CD4-positive, alpha-beta T cell (primary cell): ENCODE data around the gene MOCS2. TPM values are rescaled to one million over a fixed set of nuclear protein-coding genes. Genes with fewer than 3 reads are reported as not detected.

ENCODE experiments used
- ATAC-seq: fragments of 200-7000 bp; cut with Tn5 transposase; one replicate; pipeline ENCODE4 v1.10.0; 2022; ENCODE audit warnings: mild to moderate bottlenecking; ENCODE audit not compliant: poor library complexity
- CTCF ChIA-PET: fragments of 350-600 bp; sonication (Branson Sonifier 250); formaldehyde crosslinking; loops from one replicate; lab custom pipeline; 2021; ENCODE audit warnings: antibody characterized with exemption, inconsistent platforms; lab: Charles Lee
- POLR2A ChIA-PET: fragments of 350-600 bp; sonication (Branson Sonifier 250); formaldehyde crosslinking; loops from one replicate; lab custom pipeline; 2021; ENCODE audit warnings: antibody characterized with exemption, inconsistent platforms; lab: Charles Lee
- DNase-seq, 14 experiments: peaks; one replicate each; pipeline ENCODE4 v3.0.0-alpha.2; 2013 to 2020; ENCODE audit warnings: mixed read lengths in 2 of 14
- H3K27ac ChIP-seq, 2 donors: one replicate each; pipeline versions ENCODE4 v1.5.1 to v1.7.0; 2013; ENCODE audit warnings: low read length in 2 of 2, low read depth in 1 of 2, mild to moderate bottlenecking in 1 of 2
- H3K27me3 ChIP-seq, 2 experiments: 1 replicate in 1 of 2; 2 replicates in 1 of 2; pipeline versions ENCODE4 v1.6.1 to v1.7.0; 2013; ENCODE audit warnings: low read length in 2 of 2, control low read depth in 1 of 2, mild to moderate bottlenecking in 1 of 2, moderate library complexity in 1 of 2; ENCODE audit not compliant: insufficient read depth in 2 of 2, control insufficient read depth in 1 of 2
- H3K36me3 ChIP-seq: one replicate; pipeline ENCODE4 v1.6.1; 2013; ENCODE audit warnings: low read length, control low read depth; ENCODE audit not compliant: insufficient read depth
- H3K4me1 ChIP-seq: one replicate; pipeline ENCODE4 v1.6.1; 2013; ENCODE audit warnings: low read length, control low read depth; ENCODE audit not compliant: insufficient read depth
- H3K4me3 ChIP-seq: one replicate; pipeline ENCODE4 v1.5.1; 2013; ENCODE audit warnings: mild to moderate bottlenecking, low read length, moderate library complexity
- H3K9me3 ChIP-seq, 2 experiments: 1 replicate in 1 of 2; 2 replicates in 1 of 2; pipeline versions ENCODE4 v1.6.1 to v1.7.0; 2013; ENCODE audit warnings: low read length in 2 of 2, mild to moderate bottlenecking in 2 of 2, control low read depth in 1 of 2, moderate library complexity in 1 of 2; ENCODE audit not compliant: control insufficient read depth in 1 of 2, insufficient read depth in 1 of 2
- H3K27ac Mint-ChIP-seq: one replicate; pipeline ENCODE4 v1.8.0; 2020; ENCODE audit warnings: mixed read lengths
- H3K27me3 Mint-ChIP-seq: one replicate; pipeline ENCODE4 v1.8.0; 2021; ENCODE audit warnings: mixed read lengths
- H3K36me3 Mint-ChIP-seq: one replicate; pipeline ENCODE4 v1.8.0; 2021; ENCODE audit warnings: low read depth, mixed read lengths
- H3K4me1 Mint-ChIP-seq: one replicate; pipeline ENCODE4 v1.8.0; 2021; ENCODE audit warnings: low read depth, mixed read lengths
- H3K4me3 Mint-ChIP-seq: one replicate; pipeline ENCODE4 v1.8.0; 2020; ENCODE audit warnings: mild to moderate bottlenecking, mixed read lengths
- H3K9me3 Mint-ChIP-seq: one replicate; pipeline ENCODE4 v1.8.0; 2020; ENCODE audit warnings: mixed read lengths
- intact Hi-C, 2 experiments: fragments of 100-400 bp; cut with DNase I in 1 of 2; cut with micrococcal nuclease in 1 of 2; formaldehyde crosslinking; loops; one replicate each; pipeline versions ENCODE4 v1.15.1 to v1.9.0; 2023 to 2025; cut with DNase I, micrococcal nuclease
- total RNA-seq, 174 experiments: library from RNA in 2 of 174; stranded (reverse) in 2 of 174; gene quantifications; one replicate each; pipeline ENCODE4 v1.2.3 and lab custom pipeline; 2021 to 2026
- TF ChIP-seq, protein P1 (sequence below): fragments of 200-600 bp; IDR thresholded peaks from one replicate; pipeline ENCODE4 v1.8.0; 2022; ENCODE audit warnings: antibody characterized with exemption, mild to moderate bottlenecking

MOCS2 gene
- total RNA-seq, 2 experiments from 2014 or later, result 19.5 to 20.4 TPM

GRCh38 chr5:53130266-53130665, 20.7 kb upstream of the MOCS2 start:
- Histone ChIP-seq H3K9me3 (no peaks in the 10 kb centered on the region), H3K4me3 (no peak overlapping the region), H3K4me1 (no peaks in the 10 kb centered on the region), H3K27me3 (no peaks in the 10 kb centered on the region), H3K27ac (no peak overlapping the region), H3K36me3 (no peaks in the 10 kb centered on the region)
- Mint-ChIP-seq H3K4me1 (no peaks in the 10 kb centered on the region), H3K9me3 (no peaks in the 10 kb centered on the region), H3K4me3 (no peak overlapping the region), H3K36me3 (no peaks in the 10 kb centered on the region), H3K27me3 (peaks cover 9% of the 10 kb centered on the region), H3K27ac (no peak overlapping the region)
- ATAC-seq (no peak), DNase-seq (no peak)
- TF ChIP-seq, protein P1, sequence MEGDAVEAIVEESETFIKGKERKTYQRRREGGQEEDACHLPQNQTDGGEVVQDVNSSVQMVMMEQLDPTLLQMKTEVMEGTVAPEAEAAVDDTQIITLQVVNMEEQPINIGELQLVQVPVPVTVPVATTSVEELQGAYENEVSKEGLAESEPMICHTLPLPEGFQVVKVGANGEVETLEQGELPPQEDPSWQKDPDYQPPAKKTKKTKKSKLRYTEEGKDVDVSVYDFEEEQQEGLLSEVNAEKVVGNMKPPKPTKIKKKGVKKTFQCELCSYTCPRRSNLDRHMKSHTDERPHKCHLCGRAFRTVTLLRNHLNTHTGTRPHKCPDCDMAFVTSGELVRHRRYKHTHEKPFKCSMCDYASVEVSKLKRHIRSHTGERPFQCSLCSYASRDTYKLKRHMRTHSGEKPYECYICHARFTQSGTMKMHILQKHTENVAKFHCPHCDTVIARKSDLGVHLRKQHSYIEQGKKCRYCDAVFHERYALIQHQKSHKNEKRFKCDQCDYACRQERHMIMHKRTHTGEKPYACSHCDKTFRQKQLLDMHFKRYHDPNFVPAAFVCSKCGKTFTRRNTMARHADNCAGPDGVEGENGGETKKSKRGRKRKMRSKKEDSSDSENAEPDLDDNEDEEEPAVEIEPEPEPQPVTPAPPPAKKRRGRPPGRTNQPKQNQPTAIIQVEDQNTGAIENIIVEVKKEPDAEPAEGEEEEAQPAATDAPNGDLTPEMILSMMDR, result no peak
- POLR2A ChIA-PET, result no interaction called here
- intact Hi-C loops, result no loop called here
- CTCF ChIA-PET, result no interaction called here

DNA sequence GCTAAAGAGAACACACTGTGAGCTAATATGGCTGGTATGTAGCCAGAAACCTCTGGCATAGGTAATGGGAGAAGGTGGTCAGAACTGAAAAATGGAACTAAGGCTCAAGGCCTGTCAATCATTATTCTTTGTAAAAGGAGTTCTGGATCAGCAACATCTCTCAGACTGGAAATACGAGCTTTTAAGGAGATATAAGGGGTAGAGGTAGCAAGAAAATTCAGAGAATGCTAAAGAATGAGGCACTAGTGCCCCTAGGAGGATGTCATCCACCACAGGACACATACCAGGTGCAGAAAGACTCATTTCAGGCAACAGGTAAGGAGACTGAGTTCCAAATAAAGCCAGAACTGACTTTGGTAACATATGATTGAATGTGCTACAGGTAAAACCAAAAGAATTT, 18.9 kb upstream of the MOCS2 start:
- ChIA-PET CTCF (no interaction called here), POLR2A (no interaction called here)
- ATAC-seq (no peak), DNase-seq (no peak)
- no peak overlapping the region for H3K27ac ChIP-seq
- no peaks in the 10 kb centered on the region for H3K4me1 ChIP-seq
- H3K36me3 ChIP-seq, result no peaks in the 10 kb centered on the region
- Mint-ChIP-seq H3K9me3 (no peaks in the 10 kb centered on the region), H3K27ac (no peak overlapping the region), H3K4me1 (no peaks in the 10 kb centered on the region), H3K27me3 (peaks cover 5% of the 10 kb centered on the region), H3K4me3 (no peak overlapping the region), H3K36me3 (no peaks in the 10 kb centered on the region)
- TF ChIP-seq, protein P1, result no peak
- H3K4me3 ChIP-seq, result no peak overlapping the region
- no peaks in the 10 kb centered on the region for H3K27me3 ChIP-seq
- intact Hi-C loops, result loop anchor here in 1 of 2 experiments (10.0 kb wide), 1 partner anchor 1096 kb away; no protein-coding TSS in a partner anchor
- no peaks in the 10 kb centered on the region for H3K9me3 ChIP-seq

GRCh38 chr5:53127107-53127506, 17.6 kb upstream of the MOCS2 start:
- Mint-ChIP-seq H3K4me3 (no peak overlapping the region), H3K36me3 (no peaks in the 10 kb centered on the region), H3K9me3 (no peaks in the 10 kb centered on the region), H3K27ac (no peak overlapping the region), H3K27me3 (peaks cover 5% of the 10 kb centered on the region), H3K4me1 (no peaks in the 10 kb centered on the region)
- TF ChIP-seq, protein P1, result no peak
- intact Hi-C loops, result loop anchor here in 1 of 2 experiments (10.0 kb wide), 1 partner anchor 1098 kb away; no protein-coding TSS in a partner anchor
- ATAC-seq (no peak), DNase-seq (no peak)
- no peak overlapping the region for H3K4me3 ChIP-seq
- no peaks in the 10 kb centered on the region for H3K4me1 ChIP-seq
- H3K27ac ChIP-seq, result no peak overlapping the region
- no peaks in the 10 kb centered on the region for H3K27me3 ChIP-seq
- H3K9me3 ChIP-seq, result no peaks in the 10 kb centered on the region
- H3K36me3 ChIP-seq, result no peaks in the 10 kb centered on the region
- ChIA-PET POLR2A (no interaction called here), CTCF (no interaction called here)
